K562 (cell line): ENCODE data around the gene LIFR. TPM values are rescaled to one million over a fixed set of nuclear protein-coding genes. Genes with fewer than 3 reads are reported as not detected.

ENCODE experiments used
- ATAC-seq: fragments of 200-7000 bp; cut with Tn5 transposase; 3 replicates; pipeline ENCODE4 v1.9.1; 2020; ENCODE audit warnings: moderate library complexity
- BruUV-seq: library from RNA; stranded (reverse); fragments of 400-500 nt; replicated peaks from 2 replicates; lab custom pipeline; 2021; lab: Mats Ljungman, UMichigan
- CTCF ChIA-PET: fragments of 300-600 bp; formaldehyde crosslinking; extraction: SDS; loops from one replicate; lab custom pipeline; 2021; ENCODE audit warnings: low intra/inter-chr PET ratio; lab: Yijun Ruan, JAX
- POLR2A ChIA-PET: fragments of 300-600, 350-650 bp; sonication (Branson Sonifier 250); formaldehyde crosslinking; extraction: SDS; loops from one replicate; lab custom pipeline; 2021; ENCODE audit warnings: antibody characterized with exemption, inconsistent platforms; lab: Yijun Ruan, JAX
- DNase-seq, 4 experiments: peaks; one replicate each; pipeline versions ENCODE4 v3.0.0 to v3.0.0-alpha.2; 2011 to 2018; ENCODE audit warnings: low spot score in 3 of 4, mixed read lengths in 3 of 4; ENCODE audit errors: extremely low read depth in 1 of 4
- FAIRE-seq: peaks from 2 replicates; lab custom pipeline; 2011; peaks lifted over from hg19 to GRCh38; lab: Jason Lieb, UNC
- H2AFZ ChIP-seq: 2 replicates; pipeline ENCODE4 v1.6.0; 2011; ENCODE audit warnings: low read depth, low read length, control low read depth, inconsistent platforms
- H3K27ac ChIP-seq: fragments of 200-600 bp; 3 replicates; pipeline ENCODE4 v1.8.0; 2011; ENCODE audit warnings: low read depth, mild to moderate bottlenecking, control low read depth, inconsistent platforms, low read length, moderate library complexity, mixed read lengths; ENCODE audit errors: extremely low read depth
- H3K27me3 ChIP-seq, 2 experiments: fragments of 300-600 bp in 1 of 2; 2 replicates in 1 of 2; 3 replicates in 1 of 2; pipeline versions ENCODE4 v1.6.0 to v1.8.0; 2011; ENCODE audit warnings: inconsistent platforms in 2 of 2, low read length in 2 of 2, mild to moderate bottlenecking in 1 of 2, mixed read lengths in 1 of 2, moderate library complexity in 1 of 2; ENCODE audit not compliant: control insufficient read depth in 2 of 2, insufficient read depth in 2 of 2
- H3K36me3 ChIP-seq: fragments of 300-600 bp; 3 replicates; pipeline ENCODE4 v1.8.0; 2011; ENCODE audit warnings: mild to moderate bottlenecking, low read length, inconsistent platforms; ENCODE audit not compliant: control insufficient read depth, insufficient read depth
- H3K4me1 ChIP-seq, 2 experiments: fragments of 200-600 bp in 1 of 2; replicated peaks in 1 of 2; 2 replicates in 1 of 2; 3 replicates in 1 of 2; pipeline versions ENCODE4 v1.5.1 to v1.8.0; 2011; ENCODE audit warnings: inconsistent platforms in 2 of 2, low read length in 2 of 2, mild to moderate bottlenecking in 1 of 2, mixed read lengths in 1 of 2, moderate library complexity in 1 of 2; ENCODE audit not compliant: control insufficient read depth in 2 of 2, insufficient read depth in 2 of 2
- H3K4me2 ChIP-seq: 2 replicates; pipeline ENCODE4 v1.6.1; 2011; ENCODE audit warnings: low read length, control low read depth, inconsistent platforms, mixed read lengths; ENCODE audit not compliant: insufficient read depth
- H3K4me3 ChIP-seq: fragments of 200-600 bp; sonication (generic), shearing (Covaris generic); 2 replicates; pipeline ENCODE4 v1.5.1; 2016; ENCODE audit warnings: control low read depth, inconsistent platforms
- H3K79me2 ChIP-seq: fragments of 200-600 bp; 3 replicates; pipeline ENCODE4 v1.8.0; 2011; ENCODE audit warnings: low read length, inconsistent platforms; ENCODE audit not compliant: control insufficient read depth, insufficient read depth
- H3K9ac ChIP-seq, 2 experiments: 2 replicates each; pipeline versions ENCODE4 v1.6.0 to v1.6.1; 2011; ENCODE audit warnings: low read depth in 2 of 2, low read length in 2 of 2, control low read depth in 1 of 2, inconsistent platforms in 1 of 2, mild to moderate bottlenecking in 1 of 2, mixed read lengths in 1 of 2; ENCODE audit not compliant: insufficient read depth in 1 of 2
- H3K9me1 ChIP-seq: one replicate; pipeline ENCODE4 v1.6.0; 2011; ENCODE audit warnings: inconsistent platforms, mild to moderate bottlenecking, low read length, moderate library complexity; ENCODE audit not compliant: control insufficient read depth, insufficient read depth
- H3K9me3 ChIP-seq: replicated peaks from 2 replicates; pipeline ENCODE4 v1.5.1; 2011; ENCODE audit warnings: low read depth, low read length, inconsistent platforms; ENCODE audit not compliant: control insufficient read depth, insufficient read depth
- H4K20me1 ChIP-seq: replicated peaks from 2 replicates; pipeline ENCODE4 v1.6.1; 2011; ENCODE audit warnings: low read length, inconsistent platforms, mixed read lengths; ENCODE audit not compliant: control insufficient read depth, insufficient read depth
- ESRRA ChIP-seq: fragments of 450-650 bp; IDR thresholded peaks from 2 replicates; pipeline ENCODE4 v1.6.1; 2014; ENCODE audit warnings: low read depth, mild to moderate bottlenecking, moderate library complexity, borderline replicate concordance
- MEF2D ChIP-seq: conservative IDR thresholded peaks from 2 replicates; pipeline ENCODE4 v1.6.1; 2016; ENCODE audit warnings: low read depth, missing genetic modification characterization, missing compliant biosample characterization
- PYGO2 ChIP-seq: fragments of 450-650 bp; IDR thresholded peaks from 2 replicates; pipeline ENCODE4 v1.6.1; 2016; ENCODE audit warnings: mild to moderate bottlenecking, missing genetic modification characterization, moderate library complexity, missing compliant biosample characterization
- ZNF217 ChIP-seq: sonication (generic); formaldehyde crosslinking; IDR thresholded peaks from 2 replicates; pipeline ENCODE4 v1.8.0; 2022; ENCODE audit warnings: mild to moderate bottlenecking, missing genetic modification reagents
- ZNF282 ChIP-seq: sonication (generic); formaldehyde crosslinking; IDR thresholded peaks from 2 replicates; pipeline ENCODE4 v1.8.1; 2023; ENCODE audit warnings: missing genetic modification reagents
- ZNF778 ChIP-seq: fragments of 450-650 bp; formaldehyde crosslinking; IDR thresholded peaks from 2 replicates; pipeline ENCODE4 v1.4.0; 2020; ENCODE audit warnings: mild to moderate bottlenecking, moderate library complexity
- WGBS: fragments of 100-300 bp; shearing (Covaris generic); methylation state at CpG from one replicate; pipeline ENCODE4 v1.1.6; 2016; ENCODE audit warnings: low coverage, mixed read lengths; ENCODE audit not compliant: insufficient coverage; ENCODE audit errors: missing lambda C conversion rate; 5-methylcytosine and 5-hydroxymethylcytosine counted together
- in situ Hi-C: fragments of 300-500 bp; cut with MboI; formaldehyde crosslinking; loops from 4 replicates; pipeline ENCODE4 v1.15.0; 2018; ENCODE audit warnings: inconsistent platforms, mixed read lengths
- intact Hi-C: fragments of 100-400 bp; cut with micrococcal nuclease; formaldehyde crosslinking; loops from 2 replicates; pipeline ENCODE4 v1.14.2; 2022
- polyA plus RNA-seq, 8 experiments: library from polyadenylated mRNA; depleted of rRNA in 4 of 8; stranded (reverse) in 5 of 8; unstranded in 3 of 8; fragments of >200 nt; fragmentation: Nextera tagmentation in 2 of 8; fragmentation: Illumina TruSeq in 1 of 8; extraction: Ambion mirVana in 2 of 8; extraction: Trizol in 1 of 8; gene quantifications; 2 replicates each; pipeline versions ENCODE4 v1.2.1 to v1.2.3, GENCODE V29; 2011 to 2014; ENCODE audit warnings: inconsistent platforms in 1 of 8, missing spikeins in 1 of 8
- total RNA-seq, 7 experiments: library from RNA; depleted of rRNA in 6 of 7; stranded (reverse); fragments of >200 nt in 6 of 7; fragmentation: Illumina TruSeq in 2 of 7; extraction: Trizol in 2 of 7; gene quantifications; 2 replicates each; pipeline versions ENCODE4 v1.2.1 to v1.2.3, GENCODE V29; 2011 to 2021; ENCODE audit warnings: low replicate concordance in 1 of 7
- TF ChIP-seq, protein P1 (sequence below): sonication (generic); formaldehyde crosslinking; IDR thresholded peaks from 2 replicates; pipeline ENCODE4 v1.8.0; 2023; ENCODE audit warnings: missing genetic modification reagents, mild to moderate bottlenecking, borderline replicate concordance
- TF ChIP-seq, protein P2 (sequence below): IDR thresholded peaks from 2 replicates; pipeline ENCODE4 v1.6.1; 2014; ENCODE audit warnings: antibody characterized with exemption
- TF ChIP-seq, protein P3 (sequence below): fragments of 250-450 bp; sonication (Bioruptor Pico); IDR thresholded peaks from 2 replicates; pipeline ENCODE4 v1.6.1; 2021; ENCODE audit warnings: mild to moderate bottlenecking

The LIFR gene
- total and polyA plus RNA-seq, 9 of the 15 experiments (the other 6 are each of a cell fraction or from before 2014, with no cell fraction given) = 0.43 to 5.7 (median 3.3) TPM

DNA sequence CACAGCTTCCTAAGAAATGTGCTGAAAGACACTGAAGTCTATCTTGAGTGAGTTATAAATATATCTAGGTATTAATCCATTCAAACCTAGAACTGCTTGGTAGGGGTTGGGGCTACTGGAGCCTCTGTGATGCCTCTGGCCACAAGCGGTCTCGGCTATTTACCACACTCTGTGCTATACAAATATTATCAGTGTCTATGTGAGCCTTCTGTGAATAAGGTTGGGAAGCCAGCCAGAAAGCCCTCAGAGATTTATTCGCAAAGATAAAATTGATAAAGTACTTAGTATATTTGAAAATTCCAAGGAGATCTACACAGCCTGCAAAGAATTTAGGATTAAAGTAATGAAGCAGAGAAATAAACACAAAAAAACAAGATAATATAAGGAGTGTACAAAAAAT lies 41.4 kb downstream of the LIFR start (continued):
- TF ChIP-seq, protein P1, sequence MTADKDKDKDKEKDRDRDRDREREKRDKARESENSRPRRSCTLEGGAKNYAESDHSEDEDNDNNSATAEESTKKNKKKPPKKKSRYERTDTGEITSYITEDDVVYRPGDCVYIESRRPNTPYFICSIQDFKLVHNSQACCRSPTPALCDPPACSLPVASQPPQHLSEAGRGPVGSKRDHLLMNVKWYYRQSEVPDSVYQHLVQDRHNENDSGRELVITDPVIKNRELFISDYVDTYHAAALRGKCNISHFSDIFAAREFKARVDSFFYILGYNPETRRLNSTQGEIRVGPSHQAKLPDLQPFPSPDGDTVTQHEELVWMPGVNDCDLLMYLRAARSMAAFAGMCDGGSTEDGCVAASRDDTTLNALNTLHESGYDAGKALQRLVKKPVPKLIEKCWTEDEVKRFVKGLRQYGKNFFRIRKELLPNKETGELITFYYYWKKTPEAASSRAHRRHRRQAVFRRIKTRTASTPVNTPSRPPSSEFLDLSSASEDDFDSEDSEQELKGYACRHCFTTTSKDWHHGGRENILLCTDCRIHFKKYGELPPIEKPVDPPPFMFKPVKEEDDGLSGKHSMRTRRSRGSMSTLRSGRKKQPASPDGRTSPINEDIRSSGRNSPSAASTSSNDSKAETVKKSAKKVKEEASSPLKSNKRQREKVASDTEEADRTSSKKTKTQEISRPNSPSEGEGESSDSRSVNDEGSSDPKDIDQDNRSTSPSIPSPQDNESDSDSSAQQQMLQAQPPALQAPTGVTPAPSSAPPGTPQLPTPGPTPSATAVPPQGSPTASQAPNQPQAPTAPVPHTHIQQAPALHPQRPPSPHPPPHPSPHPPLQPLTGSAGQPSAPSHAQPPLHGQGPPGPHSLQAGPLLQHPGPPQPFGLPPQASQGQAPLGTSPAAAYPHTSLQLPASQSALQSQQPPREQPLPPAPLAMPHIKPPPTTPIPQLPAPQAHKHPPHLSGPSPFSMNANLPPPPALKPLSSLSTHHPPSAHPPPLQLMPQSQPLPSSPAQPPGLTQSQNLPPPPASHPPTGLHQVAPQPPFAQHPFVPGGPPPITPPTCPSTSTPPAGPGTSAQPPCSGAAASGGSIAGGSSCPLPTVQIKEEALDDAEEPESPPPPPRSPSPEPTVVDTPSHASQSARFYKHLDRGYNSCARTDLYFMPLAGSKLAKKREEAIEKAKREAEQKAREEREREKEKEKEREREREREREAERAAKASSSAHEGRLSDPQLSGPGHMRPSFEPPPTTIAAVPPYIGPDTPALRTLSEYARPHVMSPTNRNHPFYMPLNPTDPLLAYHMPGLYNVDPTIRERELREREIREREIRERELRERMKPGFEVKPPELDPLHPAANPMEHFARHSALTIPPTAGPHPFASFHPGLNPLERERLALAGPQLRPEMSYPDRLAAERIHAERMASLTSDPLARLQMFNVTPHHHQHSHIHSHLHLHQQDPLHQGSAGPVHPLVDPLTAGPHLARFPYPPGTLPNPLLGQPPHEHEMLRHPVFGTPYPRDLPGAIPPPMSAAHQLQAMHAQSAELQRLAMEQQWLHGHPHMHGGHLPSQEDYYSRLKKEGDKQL (CRISPR knock-in tag) = no peak
- TF ChIP-seq ZNF778 (CRISPR knock-in tag) = no peak

DNA sequence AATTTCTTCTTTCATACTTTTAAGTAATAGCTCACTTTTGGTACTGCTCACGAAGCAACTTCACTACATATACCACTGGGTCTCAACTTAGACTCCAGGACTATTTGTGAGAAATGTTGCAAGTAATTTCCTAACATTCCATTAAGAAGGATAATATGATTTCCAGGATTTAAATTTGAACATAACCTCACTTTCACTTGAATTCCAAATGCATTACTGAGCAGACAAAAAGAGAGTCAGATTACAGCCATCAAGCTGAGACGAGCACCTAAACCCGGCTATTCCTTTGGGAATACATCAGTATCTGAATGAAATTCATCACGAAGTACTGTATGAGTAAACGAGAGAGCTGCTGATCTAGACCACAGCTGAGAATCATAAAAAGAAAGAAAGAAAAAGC lies 47.3 kb downstream of the LIFR start:
- POLR2A ChIA-PET = no interaction called here
- in situ Hi-C loops = no loop called here
- BruUV-seq = no TSS peak
- CTCF ChIA-PET = no interaction called here
- H3K27me3 ChIP-seq = no peaks in the 10 kb centered on the region
- DNase-seq = no peak
- no peaks in the 10 kb centered on the region for H3K36me3 ChIP-seq
- H3K4me2 ChIP-seq = no peak overlapping the region
- no peaks in the 10 kb centered on the region for H3K4me1 ChIP-seq
- no peak overlapping the region for H3K27ac ChIP-seq
- no peak for FAIRE-seq
- H3K9me1 ChIP-seq = no peaks in the 10 kb centered on the region
- H3K79me2 ChIP-seq = no peaks in the 10 kb centered on the region
- H3K9me3 ChIP-seq = no peaks in the 10 kb centered on the region
- H2AFZ ChIP-seq = no peak overlapping the region
- H4K20me1 ChIP-seq = no peaks in the 10 kb centered on the region
- WGBS = 13% methylated on average over 5 of the region's 5 CpGs
- intact Hi-C loops = no loop called here
- no peak overlapping the region for H3K4me3 ChIP-seq
- ATAC-seq = no peak
- no peak overlapping the region for H3K9ac ChIP-seq
- TF ChIP-seq PYGO2 (tag) = no peak
- TF ChIP-seq ZNF217 (CRISPR knock-in tag) = no peak
- TF ChIP-seq, protein P2, sequence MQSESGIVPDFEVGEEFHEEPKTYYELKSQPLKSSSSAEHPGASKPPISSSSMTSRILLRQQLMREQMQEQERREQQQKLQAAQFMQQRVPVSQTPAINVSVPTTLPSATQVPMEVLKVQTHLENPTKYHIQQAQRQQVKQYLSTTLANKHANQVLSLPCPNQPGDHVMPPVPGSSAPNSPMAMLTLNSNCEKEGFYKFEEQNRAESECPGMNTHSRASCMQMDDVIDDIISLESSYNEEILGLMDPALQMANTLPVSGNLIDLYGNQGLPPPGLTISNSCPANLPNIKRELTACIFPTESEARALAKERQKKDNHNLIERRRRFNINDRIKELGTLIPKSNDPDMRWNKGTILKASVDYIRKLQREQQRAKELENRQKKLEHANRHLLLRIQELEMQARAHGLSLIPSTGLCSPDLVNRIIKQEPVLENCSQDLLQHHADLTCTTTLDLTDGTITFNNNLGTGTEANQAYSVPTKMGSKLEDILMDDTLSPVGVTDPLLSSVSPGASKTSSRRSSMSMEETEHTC = no peak
- TF ChIP-seq ZNF282 = no peak
- TF ChIP-seq MEF2D (tag) = no peak
- TF ChIP-seq ESRRA = no peak
- TF ChIP-seq, protein P3, sequence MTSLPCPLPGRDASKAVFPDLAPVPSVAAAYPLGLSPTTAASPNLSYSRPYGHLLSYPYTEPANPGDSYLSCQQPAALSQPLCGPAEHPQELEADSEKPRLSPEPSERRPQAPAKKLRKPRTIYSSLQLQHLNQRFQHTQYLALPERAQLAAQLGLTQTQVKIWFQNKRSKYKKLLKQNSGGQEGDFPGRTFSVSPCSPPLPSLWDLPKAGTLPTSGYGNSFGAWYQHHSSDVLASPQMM (CRISPR knock-in tag) = no peak
